GM12878 (cell line): ENCODE measurements around the gene SYT1. TPM values are rescaled to one million over a fixed set of nuclear protein-coding genes. Genes with fewer than 3 reads are reported as not detected.

Experiments used
- ATAC-seq: fragments of 200-7000 bp; cut with Tn5 transposase; 3 replicates; pipeline ENCODE4 v1.9.1; 2020; ENCODE audit warnings: mild to moderate bottlenecking, moderate library complexity
- BruUV-seq: library from RNA; stranded (reverse); fragments of 400-500 nt; replicated peaks from 2 replicates; lab custom pipeline; 2021; lab: Mats Ljungman, UMichigan
- CTCF ChIA-PET: fragments of 300-600 bp; sonication (Branson Sonifier 250); formaldehyde crosslinking; extraction: SDS; loops from one replicate; lab custom pipeline; 2021; ENCODE audit warnings: inconsistent platforms; lab: Yijun Ruan, JAX
- POLR2A ChIA-PET: fragments of 350-600 bp; formaldehyde crosslinking; extraction: SDS; loops from one replicate; lab custom pipeline; 2021; ENCODE audit warnings: inconsistent platforms; lab: Charles Lee
- RAD21 ChIA-PET: fragments of 300-600 bp; sonication (Branson Sonifier 250); formaldehyde crosslinking; loops from one replicate; lab custom pipeline; 2023; ENCODE audit warnings: antibody characterized with exemption; ENCODE audit not compliant: unreplicated experiment; lab: Charles Lee
- SMC1A ChIA-PET: fragments of 300-600 bp; sonication (Branson Sonifier 250); formaldehyde crosslinking; loops from one replicate; lab custom pipeline; 2023; ENCODE audit not compliant: unreplicated experiment, uncharacterized antibody; lab: Charles Lee
- DNase-seq: peaks from one replicate; pipeline ENCODE4 v3.0.0-alpha.2; 2011; ENCODE audit warnings: low read depth, low spot score
- FAIRE-seq: peaks from 3 replicates; lab custom pipeline; 2011; peaks lifted over from hg19 to GRCh38; lab: Jason Lieb, UNC
- H2AFZ ChIP-seq: 2 replicates; pipeline ENCODE4 v1.6.0; 2011; ENCODE audit warnings: low read depth, low read length, control low read depth; ENCODE audit not compliant: control insufficient read depth
- H3K27ac ChIP-seq: 2 replicates; pipeline ENCODE4 v1.5.1; 2011; ENCODE audit warnings: control low read depth; ENCODE audit not compliant: control insufficient read depth, insufficient read depth
- H3K27me3 ChIP-seq, 2 experiments: replicated peaks in 1 of 2; 2 replicates each; pipeline versions ENCODE4 v1.6.0 to v1.6.1; 2011; ENCODE audit warnings: low read length in 1 of 2; ENCODE audit not compliant: control insufficient read depth in 2 of 2, insufficient read depth in 2 of 2
- H3K36me3 ChIP-seq, 2 experiments: 2 replicates each; pipeline ENCODE4 v1.5.1; 2011; ENCODE audit warnings: low read length in 1 of 2; ENCODE audit not compliant: control insufficient read depth in 2 of 2, insufficient read depth in 2 of 2
- H3K4me1 ChIP-seq: 2 replicates; pipeline ENCODE4 v1.6.1; 2011; ENCODE audit warnings: mild to moderate bottlenecking, low read length, moderate library complexity, mixed read lengths; ENCODE audit not compliant: control insufficient read depth, insufficient read depth
- H3K4me2 ChIP-seq: 2 replicates; pipeline ENCODE4 v1.6.0; 2011; ENCODE audit warnings: control low read depth; ENCODE audit not compliant: control insufficient read depth, insufficient read depth
- H3K4me3 ChIP-seq: fragments of 200-600 bp; sonication (generic); 2 replicates; pipeline ENCODE4 v1.5.1; 2016
- H3K79me2 ChIP-seq: 2 replicates; pipeline ENCODE4 v1.6.0; 2011; ENCODE audit warnings: low read length; ENCODE audit not compliant: control insufficient read depth, insufficient read depth
- H3K9ac ChIP-seq: 2 replicates; pipeline ENCODE4 v1.8.0; 2011; ENCODE audit warnings: low read length, control low read depth, mixed read lengths; ENCODE audit not compliant: control insufficient read depth, insufficient read depth
- H3K9me3 ChIP-seq: replicated peaks from 3 replicates; pipeline ENCODE4 v1.5.1; 2011; ENCODE audit warnings: mild to moderate bottlenecking, low read length; ENCODE audit not compliant: control insufficient read depth, insufficient read depth
- H4K20me1 ChIP-seq: 2 replicates; pipeline ENCODE4 v1.6.0; 2011; ENCODE audit not compliant: control insufficient read depth, insufficient read depth
- ESRRA ChIP-seq: IDR thresholded peaks from 2 replicates; pipeline ENCODE4 v1.6.1; 2012; ENCODE audit warnings: mild to moderate bottlenecking, low read length, improper control_type of control experiment
- IRF4 ChIP-seq: IDR thresholded peaks from 2 replicates; pipeline ENCODE4 v1.6.1; 2011; ENCODE audit warnings: low read depth, low read length
- NRF1 ChIP-seq: conservative IDR thresholded peaks from 2 replicates; pipeline ENCODE4 v1.6.1; 2011; ENCODE audit warnings: mild to moderate bottlenecking, low read depth, low read length, improper control_type of control experiment
- SMAD5 ChIP-seq: IDR thresholded peaks from 2 replicates; pipeline ENCODE4 v1.6.1; 2016; ENCODE audit warnings: antibody characterized with exemption, low read depth
- WGBS: methylation state at CpG from one replicate; pipeline ENCODE4 v1.1.6; 2016; ENCODE audit warnings: low lambda C conversion rate; ENCODE audit not compliant: insufficient replicate concordance, insufficient coverage; ENCODE audit errors: missing lambda C conversion rate; 5-methylcytosine and 5-hydroxymethylcytosine counted together
- in situ Hi-C: fragments of 300-500 bp; cut with MboI; formaldehyde crosslinking; loops from 9 replicates; pipeline ENCODE4 v1.14.3; 2018; ENCODE audit warnings: mixed read lengths
- intact Hi-C: fragments of 100-400 bp; cut with micrococcal nuclease; formaldehyde crosslinking; loops from one replicate; pipeline ENCODE4 v1.14.2; 2022; ENCODE audit not compliant: unreplicated experiment
- polyA plus RNA-seq, 11 experiments: library from polyadenylated mRNA; depleted of rRNA in 4 of 11; unstranded in 6 of 11; stranded (reverse) in 5 of 11; fragments of >200 nt; fragmentation: Nextera tagmentation in 4 of 11; fragmentation: Illumina TruSeq in 1 of 11; extraction: Ambion mirVana in 4 of 11; extraction: Trizol in 1 of 11; gene quantifications; 1 replicate in 1 of 11; 2 replicates in 10 of 11; pipeline versions ENCODE4 v1.2.1 to v1.2.3, GENCODE V29; 2011 to 2016; ENCODE audit warnings: inconsistent platforms in 2 of 11, missing spikeins in 2 of 11, low read depth in 1 of 11
- total RNA-seq, 4 experiments: library from RNA; depleted of rRNA in 3 of 4; stranded (reverse); fragments of >200 nt in 3 of 4; fragmentation: Illumina TruSeq in 1 of 4; extraction: Trizol in 1 of 4; gene quantifications; 2 replicates each; pipeline versions ENCODE4 v1.2.1 to v1.2.3, GENCODE V29; 2013 to 2021
- TF ChIP-seq, protein P1 (sequence below): fragments of 450-650 bp; formaldehyde crosslinking; IDR thresholded peaks from 2 replicates; pipeline ENCODE4 v1.4.0; 2020; ENCODE audit warnings: mild to moderate bottlenecking, moderate library complexity
- TF ChIP-seq, protein P2 (sequence below): fragments of 450-650 bp; IDR thresholded peaks from 2 replicates; pipeline ENCODE4 v1.6.1; 2014; ENCODE audit warnings: mild to moderate bottlenecking

The SYT1 gene
- total and polyA plus RNA-seq, 10 of the 15 experiments (the other 5 are each of a cell fraction or from before 2014, with no cell fraction given): 0.10 to 0.28 TPM; not detected in 8

DNA sequence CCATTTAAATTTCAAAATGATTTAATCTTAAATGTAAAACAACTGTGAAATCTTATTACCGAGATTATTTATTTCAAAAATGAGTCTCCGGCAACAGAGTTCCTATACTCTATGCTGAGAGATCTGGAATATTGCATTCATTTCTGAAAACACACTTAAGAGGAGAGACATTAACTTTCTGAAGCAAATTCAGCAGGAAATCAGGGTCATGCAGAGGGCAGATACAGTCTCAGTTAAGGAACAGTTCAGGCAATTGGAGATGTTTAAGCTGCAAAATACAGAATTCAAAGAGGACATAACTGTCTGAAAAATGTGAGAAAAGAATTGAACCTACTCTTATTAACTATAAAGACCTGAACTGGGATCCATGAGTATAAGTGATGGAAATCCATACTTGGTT lies 505.4 kb downstream of the SYT1 start:
- DNase-seq (no peak), FAIRE-seq (no peak), ATAC-seq (no peak)
- no TSS peak for BruUV-seq
- 60% methylated on average over 2 of the region's 2 CpGs for WGBS
- H2AFZ ChIP-seq: no peak overlapping the region
- H3K4me3 ChIP-seq: no peak overlapping the region
- ChIA-PET SMC1A (interaction anchor here (1.3 kb wide), 1 partner anchor 24 kb away, joined by 3 read pairs; no protein-coding TSS in a partner anchor), POLR2A (no interaction called here), RAD21 (no interaction called here), CTCF (no interaction called here)
- H3K79me2 ChIP-seq: no peaks in the 10 kb centered on the region
- no peak overlapping the region for H3K27ac ChIP-seq
- H3K36me3 ChIP-seq: no peaks in the 10 kb centered on the region
- H4K20me1 ChIP-seq: no peaks in the 10 kb centered on the region
- H3K27me3 ChIP-seq: no peaks in the 10 kb centered on the region
- intact Hi-C loops (loop anchor here (10.0 kb wide), 1 partner anchor 1365 kb away; no protein-coding TSS in a partner anchor), in situ Hi-C loops (no loop called here)
- H3K4me1 ChIP-seq: no peaks in the 10 kb centered on the region
- H3K4me2 ChIP-seq: no peak overlapping the region
- H3K9ac ChIP-seq: no peak overlapping the region
- TF ChIP-seq SMAD5 (no peak), IRF4 (no peak), ESRRA (no peak), NRF1 (no peak)
- TF ChIP-seq, protein P1, sequence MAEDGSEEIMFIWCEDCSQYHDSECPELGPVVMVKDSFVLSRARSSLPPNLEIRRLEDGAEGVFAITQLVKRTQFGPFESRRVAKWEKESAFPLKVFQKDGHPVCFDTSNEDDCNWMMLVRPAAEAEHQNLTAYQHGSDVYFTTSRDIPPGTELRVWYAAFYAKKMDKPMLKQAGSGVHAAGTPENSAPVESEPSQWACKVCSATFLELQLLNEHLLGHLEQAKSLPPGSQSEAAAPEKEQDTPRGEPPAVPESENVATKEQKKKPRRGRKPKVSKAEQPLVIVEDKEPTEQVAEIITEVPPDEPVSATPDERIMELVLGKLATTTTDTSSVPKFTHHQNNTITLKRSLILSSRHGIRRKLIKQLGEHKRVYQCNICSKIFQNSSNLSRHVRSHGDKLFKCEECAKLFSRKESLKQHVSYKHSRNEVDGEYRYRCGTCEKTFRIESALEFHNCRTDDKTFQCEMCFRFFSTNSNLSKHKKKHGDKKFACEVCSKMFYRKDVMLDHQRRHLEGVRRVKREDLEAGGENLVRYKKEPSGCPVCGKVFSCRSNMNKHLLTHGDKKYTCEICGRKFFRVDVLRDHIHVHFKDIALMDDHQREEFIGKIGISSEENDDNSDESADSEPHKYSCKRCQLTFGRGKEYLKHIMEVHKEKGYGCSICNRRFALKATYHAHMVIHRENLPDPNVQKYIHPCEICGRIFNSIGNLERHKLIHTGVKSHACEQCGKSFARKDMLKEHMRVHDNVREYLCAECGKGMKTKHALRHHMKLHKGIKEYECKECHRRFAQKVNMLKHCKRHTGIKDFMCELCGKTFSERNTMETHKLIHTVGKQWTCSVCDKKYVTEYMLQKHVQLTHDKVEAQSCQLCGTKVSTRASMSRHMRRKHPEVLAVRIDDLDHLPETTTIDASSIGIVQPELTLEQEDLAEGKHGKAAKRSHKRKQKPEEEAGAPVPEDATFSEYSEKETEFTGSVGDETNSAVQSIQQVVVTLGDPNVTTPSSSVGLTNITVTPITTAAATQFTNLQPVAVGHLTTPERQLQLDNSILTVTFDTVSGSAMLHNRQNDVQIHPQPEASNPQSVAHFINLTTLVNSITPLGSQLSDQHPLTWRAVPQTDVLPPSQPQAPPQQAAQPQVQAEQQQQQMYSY (CRISPR knock-in tag): no peak
- TF ChIP-seq, protein P2, sequence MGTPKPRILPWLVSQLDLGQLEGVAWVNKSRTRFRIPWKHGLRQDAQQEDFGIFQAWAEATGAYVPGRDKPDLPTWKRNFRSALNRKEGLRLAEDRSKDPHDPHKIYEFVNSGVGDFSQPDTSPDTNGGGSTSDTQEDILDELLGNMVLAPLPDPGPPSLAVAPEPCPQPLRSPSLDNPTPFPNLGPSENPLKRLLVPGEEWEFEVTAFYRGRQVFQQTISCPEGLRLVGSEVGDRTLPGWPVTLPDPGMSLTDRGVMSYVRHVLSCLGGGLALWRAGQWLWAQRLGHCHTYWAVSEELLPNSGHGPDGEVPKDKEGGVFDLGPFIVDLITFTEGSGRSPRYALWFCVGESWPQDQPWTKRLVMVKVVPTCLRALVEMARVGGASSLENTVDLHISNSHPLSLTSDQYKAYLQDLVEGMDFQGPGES: no peak
- H3K9me3 ChIP-seq: no peaks in the 10 kb centered on the region
